Parathyroid adenoma (tissue), 2 donors: ENCODE results near the gene GC.

Experiments
- H2AFZ ChIP-seq: fragments of 300-600 bp; sonication (generic); one replicate; pipeline ENCODE4 v1.7.0; 2017; ENCODE audit warnings: antibody characterized with exemption, mild to moderate bottlenecking
- H3K27ac ChIP-seq: fragments of 300-600 bp; sonication (generic); one replicate; pipeline ENCODE4 v1.7.0; 2017
- H3K27me3 ChIP-seq: fragments of 300-600 bp; sonication (generic); one replicate; pipeline ENCODE4 v1.7.0; 2017; ENCODE audit warnings: low read length; ENCODE audit not compliant: control insufficient read depth, insufficient read depth
- H3K36me3 ChIP-seq: fragments of 300-600 bp; sonication (generic); one replicate; pipeline ENCODE4 v1.7.0; 2017; ENCODE audit warnings: low read length; ENCODE audit not compliant: control insufficient read depth, insufficient read depth
- H3K4me1 ChIP-seq: fragments of 300-600 bp; sonication (generic); one replicate; pipeline ENCODE4 v1.7.0; 2017; ENCODE audit warnings: control low read depth
- H3K4me2 ChIP-seq: fragments of 300-600 bp; sonication (generic); one replicate; pipeline ENCODE4 v1.7.0; 2017; ENCODE audit warnings: low read length
- H3K4me3 ChIP-seq: fragments of 300-600 bp; sonication (generic); one replicate; pipeline ENCODE4 v1.7.0; 2017; ENCODE audit warnings: low read depth, low read length
- H3K79me2 ChIP-seq: fragments of 300-600 bp; sonication (generic); one replicate; pipeline ENCODE4 v1.7.0; 2017; ENCODE audit warnings: control low read depth
- H3K9ac ChIP-seq: fragments of 300-600 bp; sonication (generic); one replicate; pipeline ENCODE4 v1.7.0; 2017; ENCODE audit warnings: mild to moderate bottlenecking
- H3K9me3 ChIP-seq: fragments of 300-600 bp; sonication (generic); one replicate; pipeline ENCODE4 v1.7.0; 2017; ENCODE audit warnings: low read length; ENCODE audit not compliant: control insufficient read depth
- CTCF ChIP-seq: fragments of 300-600 bp; sonication (generic); IDR thresholded peaks from one replicate; pipeline ENCODE4 v1.7.0; 2017; ENCODE audit warnings: antibody characterized with exemption, mild to moderate bottlenecking
- donor health status: primary hyperparathyroidism.

The GC gene

GRCh38 chr4:71785959-71786358 lies 2.1 kb upstream of the GC start:
- no peaks in the 10 kb centered on the region for H3K27me3 ChIP-seq
- H3K27ac ChIP-seq: no peak overlapping the region
- no peak overlapping the region for H3K4me2 ChIP-seq
- H3K9ac ChIP-seq: no peak overlapping the region
- H2AFZ ChIP-seq: no peak overlapping the region
- H3K4me3 ChIP-seq: no peak overlapping the region
- TF ChIP-seq CTCF: no peak
- no peaks in the 10 kb centered on the region for H3K9me3 ChIP-seq
- H3K36me3 ChIP-seq: no peaks in the 10 kb centered on the region
- H3K4me1 ChIP-seq: no peaks in the 10 kb centered on the region
- no peaks in the 10 kb centered on the region for H3K79me2 ChIP-seq

GRCh38 chr4:71784569-71785197 lies 804 bp upstream of the GC start:
- no peak for TF ChIP-seq CTCF
- Histone ChIP-seq H3K27ac (no peak overlapping the region), H3K9ac (no peak overlapping the region), H3K4me2 (no peak overlapping the region), H2AFZ (no peak overlapping the region), H3K9me3 (no peaks in the 10 kb centered on the region), H3K4me3 (no peak overlapping the region), H3K79me2 (no peaks in the 10 kb centered on the region), H3K4me1 (no peaks in the 10 kb centered on the region), H3K27me3 (no peaks in the 10 kb centered on the region), H3K36me3 (no peaks in the 10 kb centered on the region)

- H3K4me1 ChIP-seq: no peaks in the 10 kb centered on the region
- no peak overlapping the region for H3K4me3 ChIP-seq
- no peaks in the 10 kb centered on the region for H3K27me3 ChIP-seq
- no peak overlapping the region for H3K9ac ChIP-seq
- H3K36me3 ChIP-seq: no peaks in the 10 kb centered on the region
- no peaks in the 10 kb centered on the region for H3K79me2 ChIP-seq
- no peak overlapping the region for H3K4me2 ChIP-seq
- no peak overlapping the region for H3K27ac ChIP-seq
- no peak for TF ChIP-seq CTCF
- no peak overlapping the region for H2AFZ ChIP-seq
- no peaks in the 10 kb centered on the region for H3K9me3 ChIP-seq
These were observed 6.0 kb downstream of the GC start for GRCh38 chr4:71777891-71778290.

GRCh38 chr4:71775449-71775848 lies 8.4 kb downstream of the GC start:
- Histone ChIP-seq H3K79me2 (no peaks in the 10 kb centered on the region), H3K9me3 (no peaks in the 10 kb centered on the region), H3K9ac (no peak overlapping the region), H2AFZ (no peak overlapping the region), H3K4me2 (no peak overlapping the region), H3K27me3 (no peaks in the 10 kb centered on the region), H3K4me3 (no peak overlapping the region), H3K27ac (no peak overlapping the region), H3K4me1 (no peaks in the 10 kb centered on the region), H3K36me3 (no peaks in the 10 kb centered on the region)
- TF ChIP-seq CTCF: no peak

GRCh38 chr4:71774136-71774535 lies 9.7 kb downstream of the GC start:
- Histone ChIP-seq H3K9me3 (no peaks in the 10 kb centered on the region), H3K27ac (no peak overlapping the region), H2AFZ (no peak overlapping the region), H3K9ac (no peak overlapping the region), H3K36me3 (no peaks in the 10 kb centered on the region), H3K4me3 (no peak overlapping the region), H3K4me1 (no peaks in the 10 kb centered on the region), H3K79me2 (no peaks in the 10 kb centered on the region), H3K4me2 (no peak overlapping the region), H3K27me3 (no peaks in the 10 kb centered on the region)
- TF ChIP-seq CTCF: no peak
